ENCODE results near the gene KDM4B. TPM values are rescaled to one million over a fixed set of nuclear protein-coding genes. Genes with fewer than 3 reads are reported as not detected.
"Not testable (repeated sequence)": the region's sequence is repeated elsewhere in the genome, so short reads cannot be mapped to it uniquely, and the experiment has no call there.

KDM4B gene
- total and polyA plus RNA-seq, 10 of the 15 experiments (the other 5 are each of a cell fraction or from before 2014, with no cell fraction given): 0.47 to 49.6 (median 16.2) TPM

DNA sequence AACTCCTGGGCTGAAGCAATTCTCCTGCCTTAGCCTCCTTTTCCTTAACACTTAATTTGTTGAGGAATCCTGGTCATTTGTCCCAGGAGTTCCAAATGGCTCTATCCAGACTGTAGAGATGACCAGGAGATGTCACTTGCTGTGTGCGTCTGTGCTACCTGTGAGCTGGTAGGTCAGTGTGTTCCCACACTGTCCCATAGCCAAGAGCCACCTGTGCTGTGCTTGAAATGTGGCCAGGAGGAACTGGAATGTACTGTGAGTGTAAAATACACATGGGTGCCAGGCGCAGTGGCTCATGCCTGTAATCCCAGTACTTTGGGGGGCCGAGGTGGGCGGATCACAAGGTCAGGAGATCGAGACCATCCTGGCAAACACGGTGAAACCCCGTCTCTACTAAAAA, 29.4 kb upstream of the KDM4B start:
- no TSS peak for BruUV-seq (replicated peaks)
- DNase-seq (ENCODE audit: low read depth, low spot score) (no peak), FAIRE-seq (no peak), ATAC-seq (no peak)
- in situ Hi-C loops (cut with MboI) (no loop called here), intact Hi-C loops (cut with micrococcal nuclease; ENCODE audit: unreplicated experiment) (no loop called here)
- Histone ChIP-seq H3K9ac (ENCODE audit: control insufficient read depth, insufficient read depth, low read length) (no peak overlapping the region), H3K27ac (ENCODE audit: control insufficient read depth, insufficient read depth) (no peak overlapping the region), H3K4me3 (no peak overlapping the region), H4K20me1 (ENCODE audit: control insufficient read depth, insufficient read depth) (no peaks in the 10 kb centered on the region; the same call in 1 of the 2 replicates), H2AFZ (ENCODE audit: control insufficient read depth, low read depth, low read length) (no peak overlapping the region), H3K9me3 (replicated peaks; ENCODE audit: control insufficient read depth, insufficient read depth, low read length) (no peaks in the 10 kb centered on the region), H3K27me3 (replicated peaks in 1 of 2; ENCODE audit: control insufficient read depth in 2 of 2, insufficient read depth in 2 of 2, low read length in 1 of 2) (no peaks in the 10 kb centered on the region), H3K4me1 (ENCODE audit: control insufficient read depth, insufficient read depth, low read length) (no peaks in the 10 kb centered on the region), H3K4me2 (ENCODE audit: control insufficient read depth, insufficient read depth) (no peak overlapping the region), H3K36me3 (ENCODE audit: control insufficient read depth in 2 of 2, insufficient read depth in 2 of 2, low read length in 1 of 2) (peaks cover 12 to 29% of the 10 kb centered on the region in 2 experiments; a peak in 3 of 4 replicates), H3K79me2 (ENCODE audit: control insufficient read depth, insufficient read depth, low read length) (no peaks in the 10 kb centered on the region)
- TF ChIP-seq MTA3 (IDR thresholded peaks at IDR 0.05; ENCODE audit: borderline replicate concordance, low read length): no peak
- no peak for TF ChIP-seq ASH2L (IDR thresholded peaks at IDR 0.05; ENCODE audit: borderline replicate concordance, low read depth)
- TF ChIP-seq SP1 (IDR thresholded peaks at IDR 0.05; ENCODE audit: low read depth, low read length): no peak
- TF ChIP-seq ZBED1 (IDR thresholded peaks at IDR 0.05; ENCODE audit: borderline replicate concordance): no peak
- no peak for TF ChIP-seq POLR2AphosphoS5 (IDR thresholded peaks at IDR 0.05; ENCODE audit: low read length)
- TF ChIP-seq, protein P1, sequence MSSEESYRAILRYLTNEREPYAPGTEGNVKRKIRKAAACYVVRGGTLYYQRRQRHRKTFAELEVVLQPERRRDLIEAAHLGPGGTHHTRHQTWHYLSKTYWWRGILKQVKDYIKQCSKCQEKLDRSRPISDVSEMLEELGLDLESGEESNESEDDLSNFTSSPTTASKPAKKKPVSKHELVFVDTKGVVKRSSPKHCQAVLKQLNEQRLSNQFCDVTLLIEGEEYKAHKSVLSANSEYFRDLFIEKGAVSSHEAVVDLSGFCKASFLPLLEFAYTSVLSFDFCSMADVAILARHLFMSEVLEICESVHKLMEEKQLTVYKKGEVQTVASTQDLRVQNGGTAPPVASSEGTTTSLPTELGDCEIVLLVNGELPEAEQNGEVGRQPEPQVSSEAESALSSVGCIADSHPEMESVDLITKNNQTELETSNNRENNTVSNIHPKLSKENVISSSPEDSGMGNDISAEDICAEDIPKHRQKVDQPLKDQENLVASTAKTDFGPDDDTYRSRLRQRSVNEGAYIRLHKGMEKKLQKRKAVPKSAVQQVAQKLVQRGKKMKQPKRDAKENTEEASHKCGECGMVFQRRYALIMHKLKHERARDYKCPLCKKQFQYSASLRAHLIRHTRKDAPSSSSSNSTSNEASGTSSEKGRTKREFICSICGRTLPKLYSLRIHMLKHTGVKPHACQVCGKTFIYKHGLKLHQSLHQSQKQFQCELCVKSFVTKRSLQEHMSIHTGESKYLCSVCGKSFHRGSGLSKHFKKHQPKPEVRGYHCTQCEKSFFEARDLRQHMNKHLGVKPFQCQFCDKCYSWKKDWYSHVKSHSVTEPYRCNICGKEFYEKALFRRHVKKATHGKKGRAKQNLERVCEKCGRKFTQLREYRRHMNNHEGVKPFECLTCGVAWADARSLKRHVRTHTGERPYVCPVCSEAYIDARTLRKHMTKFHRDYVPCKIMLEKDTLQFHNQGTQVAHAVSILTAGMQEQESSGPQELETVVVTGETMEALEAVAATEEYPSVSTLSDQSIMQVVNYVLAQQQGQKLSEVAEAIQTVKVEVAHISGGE (CRISPR knock-in tag; IDR thresholded peaks at IDR 0.05): no peak
- ChIA-PET SMC1A (ENCODE audit: uncharacterized antibody, unreplicated experiment) (interaction anchor here (0.6 kb wide), 1 partner anchor 9 kb away, joined by 3 read pairs; no protein-coding TSS in a partner anchor), RAD21 (ENCODE audit: unreplicated experiment) (no interaction called here), POLR2A (interaction anchor here (0.6 kb wide), 1 partner anchor 10 kb away, joined by 5 read pairs; no protein-coding TSS in a partner anchor), CTCF (no interaction called here)
- 91% methylated on average over 7 of the region's 7 CpGs for WGBS (ENCODE audit: insufficient coverage, insufficient replicate concordance, low lambda C conversion rate, missing lambda C conversion rate)

DNA sequence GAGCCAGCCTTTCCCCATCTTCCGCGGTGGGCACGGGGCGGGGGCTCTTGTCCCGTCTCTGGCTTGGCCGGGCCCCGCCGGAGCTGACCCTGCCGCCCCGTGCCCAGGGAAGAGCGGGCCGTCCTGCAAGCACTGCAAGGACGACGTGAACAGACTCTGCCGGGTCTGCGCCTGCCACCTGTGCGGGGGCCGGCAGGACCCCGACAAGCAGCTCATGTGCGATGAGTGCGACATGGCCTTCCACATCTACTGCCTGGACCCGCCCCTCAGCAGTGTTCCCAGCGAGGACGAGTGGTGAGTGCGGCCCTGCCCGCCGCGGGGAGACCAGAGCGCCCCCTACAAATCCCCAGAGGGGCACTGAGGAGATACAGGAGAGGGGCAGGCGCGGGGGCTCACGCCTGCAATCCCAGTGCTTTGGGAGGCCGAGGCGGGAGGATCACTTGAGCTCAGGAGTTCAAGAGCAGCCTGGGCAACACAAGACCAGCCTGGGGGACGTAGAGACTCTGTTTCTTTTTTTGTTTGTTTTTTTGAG, 27.2 kb upstream of the KDM4B start:
- DNase-seq (ENCODE audit: low read depth, low spot score); H3K9me3 ChIP-seq (replicated peaks; ENCODE audit: control insufficient read depth, insufficient read depth, low read length); RAD21 ChIA-PET (ENCODE audit: unreplicated experiment); POLR2A ChIA-PET; H3K4me3 ChIP-seq; H4K20me1 ChIP-seq (ENCODE audit: control insufficient read depth, insufficient read depth); SMC1A ChIA-PET (ENCODE audit: uncharacterized antibody, unreplicated experiment); in situ Hi-C loops (cut with MboI); intact Hi-C loops (cut with micrococcal nuclease; ENCODE audit: unreplicated experiment); H3K27ac ChIP-seq (ENCODE audit: control insufficient read depth, insufficient read depth); BruUV-seq (replicated peaks); H3K4me2 ChIP-seq (ENCODE audit: control insufficient read depth, insufficient read depth); H3K9ac ChIP-seq (ENCODE audit: control insufficient read depth, insufficient read depth, low read length); FAIRE-seq; ATAC-seq; H3K79me2 ChIP-seq (ENCODE audit: control insufficient read depth, insufficient read depth, low read length); H3K27me3 ChIP-seq (replicated peaks in 1 of 2; ENCODE audit: control insufficient read depth in 2 of 2, insufficient read depth in 2 of 2, low read length in 1 of 2); H2AFZ ChIP-seq (ENCODE audit: control insufficient read depth, low read depth, low read length); H3K4me1 ChIP-seq (ENCODE audit: control insufficient read depth, insufficient read depth, low read length): not testable (repeated sequence)
- H3K36me3 ChIP-seq (ENCODE audit: control insufficient read depth in 2 of 2, insufficient read depth in 2 of 2, low read length in 1 of 2): peaks cover 8 to 25% of the 10 kb centered on the region in 2 experiments; a peak in 3 of 4 replicates
- WGBS (ENCODE audit: insufficient coverage, insufficient replicate concordance, low lambda C conversion rate, missing lambda C conversion rate): 99% methylated on average over 35 of the region's 35 CpGs
- CTCF ChIA-PET: interaction anchor here (0.6 kb wide), 1 partner anchor 65 kb away, joined by 3 read pairs; no protein-coding TSS in a partner anchor

DNA sequence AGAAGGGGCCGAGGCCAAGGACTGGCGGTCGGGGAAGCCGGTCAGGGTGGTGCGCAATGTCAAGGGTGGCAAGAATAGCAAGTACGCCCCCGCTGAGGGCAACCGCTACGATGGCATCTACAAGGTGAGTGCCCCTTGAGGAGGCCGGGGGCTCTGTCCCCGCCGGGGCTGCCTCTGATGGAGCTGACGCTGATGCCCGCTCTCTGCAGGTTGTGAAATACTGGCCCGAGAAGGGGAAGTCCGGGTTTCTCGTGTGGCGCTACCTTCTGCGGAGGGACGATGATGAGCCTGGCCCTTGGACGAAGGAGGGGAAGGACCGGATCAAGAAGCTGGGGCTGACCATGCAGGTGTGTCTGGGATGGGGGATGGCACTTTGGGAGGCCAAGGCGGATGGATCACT, 18.3 kb upstream of the KDM4B start:
- H3K79me2 ChIP-seq (ENCODE audit: control insufficient read depth, insufficient read depth, low read length); H3K9me3 ChIP-seq (replicated peaks; ENCODE audit: control insufficient read depth, insufficient read depth, low read length); H3K4me2 ChIP-seq (ENCODE audit: control insufficient read depth, insufficient read depth); H4K20me1 ChIP-seq (ENCODE audit: control insufficient read depth, insufficient read depth); POLR2A ChIA-PET; H3K9ac ChIP-seq (ENCODE audit: control insufficient read depth, insufficient read depth, low read length); ATAC-seq; H3K27ac ChIP-seq (ENCODE audit: control insufficient read depth, insufficient read depth); BruUV-seq (replicated peaks); FAIRE-seq; DNase-seq (ENCODE audit: low read depth, low spot score); H3K4me3 ChIP-seq; SMC1A ChIA-PET (ENCODE audit: uncharacterized antibody, unreplicated experiment); CTCF ChIA-PET; H3K27me3 ChIP-seq (replicated peaks in 1 of 2; ENCODE audit: control insufficient read depth in 2 of 2, insufficient read depth in 2 of 2, low read length in 1 of 2); intact Hi-C loops (cut with micrococcal nuclease; ENCODE audit: unreplicated experiment); RAD21 ChIA-PET (ENCODE audit: unreplicated experiment); H2AFZ ChIP-seq (ENCODE audit: control insufficient read depth, low read depth, low read length); in situ Hi-C loops (cut with MboI); H3K4me1 ChIP-seq (ENCODE audit: control insufficient read depth, insufficient read depth, low read length): not testable (repeated sequence)
- H3K36me3 ChIP-seq (ENCODE audit: control insufficient read depth in 2 of 2, insufficient read depth in 2 of 2, low read length in 1 of 2): peaks cover 14 to 30% of the 10 kb centered on the region in 2 experiments; a peak in 3 of 4 replicates
- 97% methylated on average over 20 of the region's 23 CpGs for WGBS (ENCODE audit: insufficient coverage, insufficient replicate concordance, low lambda C conversion rate, missing lambda C conversion rate)

Measured in GM12878 (cell line).